Measurements from ENCODE around the gene MYO6.

The MYO6 gene

GRCh38 chr6:75863784-75864183 lies 114.7 kb downstream of the MYO6 start:
- no peak for ATAC-seq
- TF ChIP-seq ZFP3 (CRISPR knock-in tag; IDR thresholded peaks at IDR 0.05) (no peak), SNAI2 (CRISPR knock-in tag; IDR thresholded peaks at IDR 0.05) (no peak), TSHZ2 (CRISPR knock-in tag; IDR thresholded peaks at IDR 0.05) (no peak), CSRNP3 (CRISPR knock-in tag; IDR thresholded peaks at IDR 0.05) (no peak), ARNTL (CRISPR knock-in tag; IDR thresholded peaks at IDR 0.05; ENCODE audit: borderline replicate concordance, low read depth) (no peak), RARB (CRISPR knock-in tag; IDR thresholded peaks at IDR 0.05) (no peak), BACH2 (CRISPR knock-in tag; IDR thresholded peaks at IDR 0.05; ENCODE audit: borderline replicate concordance) (no peak), CSDC2 (CRISPR knock-in tag; IDR thresholded peaks at IDR 0.05) (no peak), ISL1 (CRISPR knock-in tag; IDR thresholded peaks at IDR 0.05) (no peak), TOX (CRISPR knock-in tag; IDR thresholded peaks at IDR 0.05; ENCODE audit: borderline replicate concordance) (no peak), TCF4 (CRISPR knock-in tag; IDR thresholded peaks at IDR 0.05; ENCODE audit: borderline replicate concordance) (no peak), OSR1 (CRISPR knock-in tag; IDR thresholded peaks at IDR 0.05) (no peak), ZNF565 (CRISPR knock-in tag; conservative IDR thresholded peaks at IDR 0.05; ENCODE audit: low read depth) (no peak), ESRRG (CRISPR knock-in tag; IDR thresholded peaks at IDR 0.05) (no peak), POU6F1 (CRISPR knock-in tag; IDR thresholded peaks at IDR 0.05; ENCODE audit: borderline replicate concordance, low read depth) (no peak), CREB5 (CRISPR knock-in tag; IDR thresholded peaks at IDR 0.05; ENCODE audit: low read depth) (no peak)

- no peak for TF ChIP-seq SNAI2 (CRISPR knock-in tag; IDR thresholded peaks at IDR 0.05)
- no peak for TF ChIP-seq POU6F1 (CRISPR knock-in tag; IDR thresholded peaks at IDR 0.05; ENCODE audit: borderline replicate concordance, low read depth)
- TF ChIP-seq PPARA (CRISPR knock-in tag; IDR thresholded peaks at IDR 0.05; ENCODE audit: borderline replicate concordance), result no peak
- TF ChIP-seq ZNF70 (CRISPR knock-in tag; IDR thresholded peaks at IDR 0.05), result no peak
- no peak for TF ChIP-seq ESRRG (CRISPR knock-in tag; IDR thresholded peaks at IDR 0.05)
- TF ChIP-seq RARB (CRISPR knock-in tag; IDR thresholded peaks at IDR 0.05), result no peak
- TF ChIP-seq ARNTL (CRISPR knock-in tag; IDR thresholded peaks at IDR 0.05; ENCODE audit: borderline replicate concordance, low read depth), result no peak
- no peak for TF ChIP-seq ZNF565 (CRISPR knock-in tag; conservative IDR thresholded peaks at IDR 0.05; ENCODE audit: low read depth)
- TF ChIP-seq ZFP30 (CRISPR knock-in tag; IDR thresholded peaks at IDR 0.05), result no peak
- no peak for TF ChIP-seq PATZ1 (CRISPR knock-in tag; IDR thresholded peaks at IDR 0.05; ENCODE audit: borderline replicate concordance)
- TF ChIP-seq OSR1 (CRISPR knock-in tag; IDR thresholded peaks at IDR 0.05), result no peak
- no peak for ATAC-seq
These were observed 115.4 kb downstream of the MYO6 start for GRCh38 chr6:75864446-75864845.
